ENCODE results near the gene ECE1.

Gene ECE1

DNA sequence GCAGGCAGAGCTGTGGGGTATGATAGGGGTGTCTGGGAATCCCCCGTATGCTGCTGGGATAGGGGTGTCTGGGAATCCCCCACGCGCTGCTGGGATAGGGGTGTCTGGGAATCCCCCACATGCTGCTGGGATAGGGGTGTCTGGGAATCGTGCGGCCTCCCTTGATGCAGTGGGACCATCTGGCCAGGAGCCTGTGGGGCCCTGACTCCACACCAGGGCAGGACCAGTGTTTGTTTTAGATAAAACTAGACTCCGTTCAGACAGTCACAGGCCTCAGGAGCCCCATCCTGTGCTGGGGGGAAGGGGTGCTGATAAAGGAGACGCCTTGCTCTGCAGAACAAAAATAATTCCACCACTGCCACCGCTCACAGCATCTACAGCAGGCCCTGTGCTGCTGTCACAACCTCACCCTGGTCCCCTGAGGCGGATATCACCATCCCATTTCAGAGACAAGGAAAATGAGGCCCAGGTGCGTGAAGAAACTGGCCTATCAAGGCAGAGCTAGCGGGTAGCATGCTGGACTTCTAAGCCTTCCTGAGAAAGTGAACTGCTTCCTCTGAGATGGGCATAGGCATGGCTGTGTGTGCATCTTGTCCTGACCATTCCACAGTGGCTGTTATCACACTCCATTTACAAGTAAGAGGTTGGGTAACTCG is 24.0 kb downstream of the ECE1 start:
- no peak for ATAC-seq

DNA sequence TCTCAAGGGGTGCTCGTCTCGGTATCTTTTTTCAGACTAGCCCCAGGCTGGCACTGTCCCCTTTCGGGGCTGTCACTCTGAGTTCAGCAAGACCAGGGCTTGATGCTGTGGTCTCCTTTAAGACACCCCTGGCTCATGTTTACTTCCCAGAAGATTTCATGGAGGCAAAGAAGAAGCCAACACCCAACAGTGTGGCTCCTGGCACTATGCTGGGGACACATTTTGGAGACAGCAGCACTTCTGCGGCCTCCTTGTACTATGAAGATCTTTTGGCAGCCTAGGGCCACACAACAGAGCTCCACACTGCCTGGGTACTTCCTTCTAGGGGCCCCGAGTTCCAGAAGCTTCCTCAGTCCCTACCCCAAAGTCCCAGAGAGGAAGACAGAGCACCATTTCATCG is 24.6 kb downstream of the ECE1 start:
- no peak for ATAC-seq

DNA sequence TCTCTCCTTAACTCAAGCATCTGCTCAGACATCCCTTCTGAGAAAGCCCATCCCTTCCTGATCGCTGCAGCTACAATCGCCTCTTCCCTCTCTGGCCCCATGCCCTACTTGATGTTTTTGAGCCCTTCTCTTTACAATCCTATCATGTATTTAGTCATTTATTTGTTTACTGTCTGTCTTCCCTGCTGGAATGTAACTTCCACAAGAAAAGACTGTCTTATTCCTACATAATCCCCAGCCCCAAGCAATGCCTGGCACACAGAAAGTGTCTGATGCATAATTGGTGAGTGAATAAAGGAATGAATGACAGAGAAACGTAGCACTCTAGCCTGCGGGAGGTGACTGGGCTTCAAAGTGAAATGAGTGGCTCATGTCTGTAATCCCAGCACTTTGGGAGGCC is 25.4 kb downstream of the ECE1 start:
- ATAC-seq = no peak

DNA sequence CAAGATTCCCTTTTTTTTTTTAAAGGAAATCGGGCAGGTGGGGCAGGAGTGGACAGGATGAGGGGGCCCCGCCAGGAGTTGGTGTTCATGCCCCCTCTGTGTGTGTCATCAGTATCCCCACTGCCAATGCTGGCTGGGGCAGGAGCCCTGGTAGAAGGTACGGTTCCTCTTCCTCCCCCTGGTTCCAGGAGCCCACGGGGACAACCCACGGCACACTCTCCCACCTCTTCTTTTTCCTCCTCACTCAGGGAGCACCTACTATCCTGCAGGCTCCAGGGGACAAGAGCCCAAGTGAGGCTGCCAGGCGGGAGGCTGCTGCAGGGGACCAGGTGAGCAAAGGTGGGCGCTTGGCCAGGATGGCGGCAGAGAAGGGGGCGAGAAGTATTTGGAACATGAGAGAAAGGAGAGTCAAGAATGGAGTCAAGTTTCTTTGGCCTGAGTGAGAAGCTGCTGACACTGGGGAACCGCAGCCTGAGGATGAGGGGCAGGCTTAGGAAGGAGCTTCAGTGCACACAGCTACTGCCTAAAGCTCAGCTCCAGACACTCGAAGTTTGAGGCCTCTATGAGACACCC is 26.5 kb downstream of the ECE1 start:
- no peak for ATAC-seq

DNA sequence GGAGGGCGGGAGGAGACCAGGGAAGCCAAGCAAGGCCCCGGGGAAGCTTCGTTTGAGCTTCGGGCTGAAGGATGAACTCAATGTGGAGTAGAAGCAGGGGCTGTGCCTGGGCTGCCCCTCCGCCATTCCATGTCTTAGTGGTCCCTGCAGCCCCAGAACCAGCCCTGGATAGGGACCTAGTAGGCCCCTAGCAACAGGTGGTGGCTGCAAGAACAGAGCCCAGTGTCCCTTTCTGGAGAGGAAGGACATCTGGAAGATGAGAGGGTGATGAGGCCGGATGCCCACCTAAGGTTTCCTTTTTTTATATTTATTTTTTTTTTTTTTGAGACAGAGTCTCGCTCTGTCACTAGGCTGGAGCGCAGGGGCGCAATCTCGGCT is 27.2 kb downstream of the ECE1 start:
- ATAC-seq = no peak

DNA sequence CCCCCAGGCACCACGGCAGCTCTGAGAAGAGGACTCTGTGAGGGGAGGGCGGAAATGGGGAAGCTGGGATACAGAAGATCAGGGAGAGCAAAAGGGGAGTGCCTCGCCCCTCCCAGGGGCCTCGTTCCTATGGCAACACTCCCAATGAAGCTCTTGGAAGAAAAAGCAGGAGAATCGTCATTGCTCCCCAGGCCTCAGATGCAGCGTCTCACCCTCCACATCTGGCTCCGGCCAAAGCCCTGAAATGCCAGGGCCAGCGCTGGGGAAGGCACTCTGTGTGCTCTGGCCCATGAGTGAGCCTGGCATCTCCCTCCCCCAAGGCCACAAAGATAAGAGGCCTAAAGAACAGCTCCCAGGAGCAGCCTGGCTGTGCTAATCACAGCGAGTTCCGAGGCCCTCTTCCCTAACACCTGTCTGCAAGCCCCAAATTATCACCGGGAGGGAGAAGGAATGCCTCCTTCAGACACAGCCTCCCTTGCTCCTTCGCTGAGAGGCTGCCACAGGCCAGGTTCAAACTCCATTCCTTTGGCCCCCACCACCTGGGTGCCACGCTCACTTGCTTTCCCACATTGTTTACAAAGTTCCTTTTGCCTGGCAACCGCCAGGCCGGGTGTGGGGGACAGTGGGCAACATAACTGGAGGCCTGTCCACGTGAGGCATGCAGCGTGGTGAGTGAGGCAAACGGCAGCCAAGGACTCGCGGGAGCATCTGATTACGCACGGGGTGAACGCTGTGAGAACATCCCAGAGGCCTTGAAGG is 27.8 kb downstream of the ECE1 start:
- no peak for ATAC-seq

DNA sequence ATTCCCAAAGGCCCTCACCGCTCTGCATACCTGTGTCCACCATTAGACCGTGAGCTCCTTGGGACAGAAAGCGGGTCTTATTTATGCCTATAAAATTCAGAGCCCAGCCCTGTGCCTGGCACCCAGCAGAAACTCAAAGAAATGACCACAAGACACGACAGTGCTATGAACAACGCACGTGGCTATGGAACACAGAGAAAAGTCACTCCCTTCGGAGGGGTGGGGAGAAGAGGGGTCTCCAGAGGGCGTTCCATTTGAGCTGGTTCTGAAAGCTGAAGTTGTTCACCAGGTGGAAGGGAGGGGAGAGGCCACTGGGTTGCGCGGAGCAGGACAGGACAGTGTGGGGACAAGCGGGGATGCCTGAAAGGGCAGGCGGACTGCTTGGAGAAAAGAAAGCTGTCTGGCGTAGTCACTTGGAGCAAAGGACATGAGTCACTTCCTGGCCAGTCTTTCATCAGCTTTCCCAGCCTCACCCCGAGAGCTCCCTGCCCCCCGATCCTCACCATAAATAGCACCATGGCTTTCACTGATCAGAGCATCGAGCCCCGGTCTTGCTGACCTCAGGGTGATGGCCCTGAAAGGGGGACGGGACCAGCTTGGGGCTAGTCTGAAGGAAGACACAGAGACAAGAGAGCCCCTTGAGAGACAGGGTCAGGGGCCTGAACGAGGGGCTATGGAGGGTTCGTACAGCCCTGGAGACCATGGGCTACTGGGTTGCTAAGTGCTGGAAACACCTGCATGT is 28.5 kb downstream of the ECE1 start:
- peak in 1 of 2 donors; percentile 36 for ATAC-seq

DNA sequence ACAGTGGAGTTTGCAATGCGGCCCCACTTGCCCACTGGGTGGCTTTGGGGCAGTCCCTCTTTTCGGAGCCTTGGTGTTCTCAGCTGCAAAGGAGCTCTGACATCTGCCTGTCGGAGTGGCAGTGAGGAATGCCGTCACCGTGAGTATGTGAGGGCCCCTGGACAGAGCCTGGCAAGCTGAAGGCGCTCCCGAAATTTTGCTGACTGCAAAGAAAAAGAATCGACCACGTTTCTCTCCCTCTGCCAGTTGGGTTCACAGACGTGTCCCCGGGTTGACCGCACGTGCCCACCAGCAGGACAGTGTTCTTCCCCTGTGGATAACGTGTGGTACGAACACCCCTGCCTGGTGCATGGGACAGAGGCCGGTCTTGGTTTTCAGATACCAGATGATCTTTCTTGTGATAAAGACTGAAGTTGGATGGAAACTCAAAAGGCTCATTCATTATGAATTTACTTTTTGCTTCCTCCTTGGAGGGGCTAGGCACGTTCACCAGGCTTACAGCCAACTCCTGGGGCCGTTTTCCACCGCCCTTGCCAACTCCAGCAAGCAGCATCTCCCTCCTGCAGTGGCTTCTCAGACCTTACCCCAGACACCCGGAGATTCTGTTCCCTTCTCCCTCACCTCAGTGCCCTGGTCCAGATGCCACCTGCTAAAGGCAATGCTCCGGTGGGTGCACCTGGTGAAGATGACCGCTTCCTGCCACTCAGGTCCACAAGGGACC is 29.7 kb downstream of the ECE1 start:
- no peak for ATAC-seq

DNA sequence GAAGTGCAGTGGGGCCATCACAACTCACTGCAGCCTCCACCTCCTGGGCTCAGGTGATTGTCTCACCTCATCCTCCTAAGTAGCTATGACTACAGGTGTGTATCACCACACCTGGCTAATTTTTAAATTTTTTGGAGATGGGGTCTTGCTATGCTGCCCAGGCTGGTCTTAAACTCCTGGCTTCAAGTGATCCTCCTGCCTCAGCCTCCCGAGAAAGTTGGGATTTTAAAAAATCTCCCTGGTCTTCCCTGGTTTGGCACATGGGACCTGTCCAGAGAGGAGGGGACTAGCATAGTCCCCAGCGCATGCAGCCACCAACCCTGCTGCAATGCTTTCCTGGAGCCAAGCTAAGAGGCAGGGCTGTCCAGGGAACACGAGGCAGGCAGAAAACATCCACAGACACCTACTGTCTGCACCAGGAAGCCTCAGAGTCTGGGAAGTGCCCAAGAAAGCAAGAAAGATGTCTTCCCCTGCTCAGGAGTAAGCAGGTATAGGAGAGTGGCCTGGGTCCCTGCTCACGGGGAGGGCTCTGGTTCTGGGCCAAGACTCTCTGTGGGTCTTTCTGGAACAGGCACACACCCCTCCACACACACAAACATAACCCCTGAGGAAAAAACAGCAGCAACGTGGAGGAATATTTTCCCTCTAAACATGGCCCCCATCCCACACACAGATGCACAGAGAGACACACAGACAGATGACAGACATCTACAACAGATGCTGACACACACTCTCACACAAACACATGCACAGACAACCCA is 30.8 kb downstream of the ECE1 start:
- ATAC-seq = no peak

DNA sequence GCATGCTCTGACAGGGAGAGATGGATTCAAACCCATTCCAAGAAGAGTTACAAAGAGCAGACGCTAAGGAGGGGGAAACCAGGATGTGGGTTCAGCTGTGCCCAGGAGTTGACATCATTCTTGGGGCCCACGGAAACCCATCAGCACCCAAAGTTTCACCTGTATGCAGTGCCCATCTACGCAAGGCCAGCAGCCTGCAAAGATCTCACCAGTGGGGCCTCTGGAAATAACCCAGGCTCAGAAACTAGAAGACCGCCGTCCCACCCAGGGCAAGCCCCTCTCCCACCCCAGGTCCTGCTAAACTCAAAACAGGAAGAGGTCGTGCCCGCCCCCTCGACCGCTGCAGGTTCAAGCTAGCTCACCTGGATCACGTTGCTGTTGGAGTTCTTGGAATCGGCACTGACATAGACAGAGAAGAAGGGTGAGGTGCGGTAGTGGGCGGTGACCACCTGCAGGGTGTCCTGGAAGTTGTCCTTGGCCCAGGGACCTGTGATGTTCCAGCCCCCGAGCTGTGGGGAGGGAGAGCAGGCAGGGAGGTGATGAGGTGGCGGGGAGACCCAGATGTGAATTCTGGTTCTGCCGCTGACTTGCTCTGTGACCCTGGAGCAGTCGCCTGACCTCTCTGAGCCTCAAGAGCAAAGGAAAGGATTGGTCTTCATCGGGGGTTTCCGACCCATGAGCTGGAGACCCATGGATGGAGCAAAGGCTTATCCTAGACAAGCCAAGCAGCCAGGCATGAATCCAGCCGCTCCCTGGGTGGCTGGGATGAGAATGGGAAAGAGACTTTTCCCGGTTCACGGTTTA is 31.7 kb downstream of the ECE1 start:
- peak; percentile 56 to 57 for ATAC-seq

DNA sequence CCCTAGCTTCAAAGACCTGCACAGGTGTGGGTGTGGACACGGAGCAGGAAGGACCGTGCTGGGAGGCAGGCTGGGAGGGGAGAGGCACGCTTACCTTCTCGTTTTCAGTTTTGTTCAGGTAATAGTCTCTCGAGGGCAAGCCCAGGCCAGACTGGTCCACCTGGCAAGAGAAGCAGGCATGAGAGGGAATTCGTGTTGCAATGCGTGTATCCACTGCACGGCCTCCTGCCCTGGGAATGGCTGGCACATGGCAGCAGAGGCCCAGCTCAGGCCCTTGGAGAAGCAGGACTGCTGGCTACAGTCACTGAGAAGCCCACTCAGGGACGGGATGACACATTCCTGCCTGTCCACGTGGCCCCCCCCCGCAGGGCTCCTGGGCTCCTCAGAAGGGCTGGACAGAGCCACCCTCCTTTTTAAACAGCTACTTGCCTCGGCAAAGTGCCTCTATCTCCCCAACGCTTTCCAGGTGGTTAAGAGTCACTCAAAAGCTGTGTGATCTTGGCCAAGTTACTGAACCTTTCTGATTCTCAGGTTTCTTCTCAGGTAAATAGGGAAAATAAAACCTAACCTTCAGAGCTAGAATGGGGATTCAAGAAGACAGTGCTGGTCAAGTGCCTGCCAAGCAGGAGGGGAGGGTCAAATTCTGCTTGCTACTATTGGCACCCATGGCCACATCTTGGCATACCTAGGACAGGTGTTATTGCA is 32.7 kb downstream of the ECE1 start:
- ATAC-seq = no peak

DNA sequence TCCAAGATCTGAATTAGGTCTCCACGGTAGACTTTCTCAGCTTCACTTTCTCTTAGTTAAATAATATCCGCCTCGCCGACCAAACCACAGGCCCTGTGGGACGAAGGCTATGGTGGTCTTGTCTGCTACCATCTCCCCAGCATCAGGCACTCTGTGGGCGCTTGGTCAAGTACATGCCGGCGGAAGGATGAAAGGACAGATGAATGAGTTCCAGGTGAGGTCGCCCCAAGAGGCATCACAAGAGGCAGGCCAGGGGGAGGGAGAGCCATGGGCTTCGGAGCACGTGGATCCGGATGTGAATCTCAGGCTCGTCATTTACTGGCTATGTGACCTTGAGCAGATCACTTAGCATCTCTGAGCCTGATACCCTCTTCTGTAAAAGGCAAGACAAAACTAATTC is 33.5 kb downstream of the ECE1 start:
- no peak for ATAC-seq

DNA sequence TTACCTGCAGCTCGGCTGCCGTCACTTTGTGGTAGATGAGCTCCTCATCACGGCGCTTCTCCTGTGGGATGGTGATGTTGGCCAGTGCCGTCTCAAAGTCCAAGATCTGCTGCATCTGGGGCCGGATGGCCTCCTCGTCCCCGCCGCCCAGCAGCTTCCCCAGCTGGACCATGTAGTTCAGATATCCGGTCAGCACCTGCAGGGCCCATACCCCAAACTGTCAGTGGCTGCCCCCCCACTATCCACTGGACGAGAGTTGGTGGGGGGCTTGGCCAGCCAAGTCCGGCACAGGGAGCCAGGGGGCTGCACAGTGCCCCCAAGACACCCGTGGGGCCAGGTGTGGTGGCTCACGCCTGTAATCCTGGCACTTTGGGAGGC is 34.3 kb downstream of the ECE1 start:
- no peak for ATAC-seq

DNA sequence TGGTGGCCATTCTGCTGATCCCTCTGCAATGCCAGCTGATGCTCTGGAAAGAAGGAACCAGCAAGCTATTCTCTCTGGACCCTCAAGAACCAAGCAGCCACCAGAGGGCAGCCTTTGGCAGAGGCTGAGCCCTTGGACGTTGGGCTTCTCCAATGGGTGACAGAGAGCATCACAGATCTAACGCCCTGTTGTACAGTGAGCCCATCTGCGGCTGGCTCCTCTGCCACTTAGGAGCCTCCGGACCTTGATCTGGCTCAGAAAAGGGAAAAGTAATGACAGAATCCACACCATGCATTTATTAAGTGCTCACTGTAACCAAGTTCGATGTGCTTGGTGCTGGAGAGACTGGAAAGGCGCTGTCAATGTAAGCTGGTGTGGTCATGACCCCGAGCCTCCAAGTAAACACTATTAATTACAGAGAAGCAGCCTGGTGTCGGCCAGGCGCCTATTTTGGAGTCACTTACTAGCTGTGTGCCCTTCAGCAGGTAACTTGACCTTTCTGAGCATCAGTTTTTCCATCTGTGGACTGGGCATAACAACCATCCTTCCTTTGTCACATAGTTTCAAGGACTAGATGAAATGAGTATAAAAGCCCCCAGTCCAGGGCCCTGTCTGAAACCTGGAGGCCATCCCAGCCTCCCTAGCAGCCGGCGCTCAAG is 34.9 kb downstream of the ECE1 start:
- peak; percentile 58 to 59 for ATAC-seq

DNA sequence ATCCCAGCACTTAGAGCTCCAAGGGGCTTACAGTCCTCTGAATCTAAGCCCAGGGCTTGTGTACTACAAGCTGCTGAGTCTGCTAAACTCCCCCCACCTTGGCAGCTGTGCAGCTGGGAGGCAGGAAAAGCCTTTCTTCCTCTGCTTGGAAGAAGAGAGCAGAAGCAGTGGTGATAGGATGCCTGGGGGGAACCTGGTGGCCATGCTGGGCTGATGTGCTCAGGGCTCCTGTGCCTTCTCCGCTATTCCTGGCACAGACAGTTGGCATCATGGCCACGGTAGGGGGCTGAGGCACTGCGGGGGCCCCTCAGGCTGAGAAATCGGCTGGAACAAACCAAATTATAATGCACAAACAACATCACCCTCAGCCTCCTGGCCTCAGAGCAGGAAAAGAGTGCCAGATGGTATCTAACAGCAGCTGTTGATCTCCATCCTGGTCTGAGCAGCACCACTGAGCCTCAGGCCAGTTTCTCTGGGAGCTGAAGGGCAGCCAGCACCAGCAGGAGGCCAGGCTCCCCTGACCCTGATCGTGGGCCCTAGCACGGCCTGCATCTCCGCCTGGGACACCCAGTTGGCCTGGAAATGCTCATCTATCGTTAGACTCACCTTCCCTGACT is 35.8 kb downstream of the ECE1 start:
- no peak for ATAC-seq

DNA sequence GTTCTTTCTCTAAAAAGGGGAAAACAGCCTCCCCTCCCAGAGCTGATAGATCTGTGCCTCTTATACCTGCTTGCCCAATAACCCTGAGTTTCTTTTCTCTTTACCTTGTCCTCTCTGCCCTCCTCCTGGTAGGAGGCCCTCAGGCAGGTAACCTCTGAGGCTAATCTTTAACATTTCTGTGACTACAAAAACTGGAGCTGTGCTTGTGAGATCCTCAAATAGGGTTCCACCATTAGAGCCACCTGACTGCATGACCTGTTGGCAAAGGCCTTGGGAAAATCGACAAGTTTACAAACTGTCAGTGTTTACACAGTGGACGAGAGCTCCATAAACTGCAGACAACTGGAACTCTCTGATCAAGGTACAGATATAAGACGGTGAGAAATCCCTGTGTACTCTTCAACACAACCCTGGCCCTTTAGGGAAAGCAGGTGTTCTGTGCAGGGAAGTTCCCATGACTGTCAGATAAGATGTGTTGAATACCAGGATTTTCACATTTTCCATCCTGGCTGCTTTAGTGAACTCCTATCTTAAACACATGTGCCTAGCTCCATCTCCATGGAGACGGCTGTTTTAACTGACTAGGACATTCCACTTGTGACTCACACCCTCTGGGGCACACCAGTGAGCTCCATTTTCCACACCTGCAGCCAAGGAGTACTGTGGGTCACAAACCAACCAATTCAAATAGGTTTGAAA is 38.3 kb downstream of the ECE1 start:
- peak; percentile 79 to 90 for ATAC-seq

DNA sequence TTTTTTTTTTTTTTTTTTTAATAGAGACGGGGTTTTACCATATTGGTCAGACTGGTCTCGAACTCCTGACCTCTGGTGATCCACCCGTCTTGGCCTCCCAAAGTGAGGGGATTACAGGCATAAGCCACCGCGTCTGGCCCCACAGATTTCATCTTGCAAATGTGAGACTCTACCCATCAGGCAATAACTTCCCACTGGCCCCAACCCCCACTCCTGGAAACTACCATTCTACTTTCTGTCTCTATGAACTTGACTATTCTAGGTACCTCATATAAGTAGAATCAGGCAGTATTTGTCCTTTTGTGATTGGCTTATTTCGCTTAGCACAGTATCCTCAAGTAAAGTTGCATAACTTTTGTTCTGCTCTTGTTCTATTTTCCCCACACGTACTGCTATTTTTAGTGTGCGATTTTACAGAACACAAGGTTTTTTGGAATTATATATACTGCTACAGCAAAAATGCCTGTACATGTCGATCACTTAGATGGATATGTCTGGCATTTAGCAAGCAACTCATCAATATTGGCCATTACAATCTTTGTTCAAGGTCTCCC is 40.2 kb downstream of the ECE1 start:
- no peak for ATAC-seq

DNA sequence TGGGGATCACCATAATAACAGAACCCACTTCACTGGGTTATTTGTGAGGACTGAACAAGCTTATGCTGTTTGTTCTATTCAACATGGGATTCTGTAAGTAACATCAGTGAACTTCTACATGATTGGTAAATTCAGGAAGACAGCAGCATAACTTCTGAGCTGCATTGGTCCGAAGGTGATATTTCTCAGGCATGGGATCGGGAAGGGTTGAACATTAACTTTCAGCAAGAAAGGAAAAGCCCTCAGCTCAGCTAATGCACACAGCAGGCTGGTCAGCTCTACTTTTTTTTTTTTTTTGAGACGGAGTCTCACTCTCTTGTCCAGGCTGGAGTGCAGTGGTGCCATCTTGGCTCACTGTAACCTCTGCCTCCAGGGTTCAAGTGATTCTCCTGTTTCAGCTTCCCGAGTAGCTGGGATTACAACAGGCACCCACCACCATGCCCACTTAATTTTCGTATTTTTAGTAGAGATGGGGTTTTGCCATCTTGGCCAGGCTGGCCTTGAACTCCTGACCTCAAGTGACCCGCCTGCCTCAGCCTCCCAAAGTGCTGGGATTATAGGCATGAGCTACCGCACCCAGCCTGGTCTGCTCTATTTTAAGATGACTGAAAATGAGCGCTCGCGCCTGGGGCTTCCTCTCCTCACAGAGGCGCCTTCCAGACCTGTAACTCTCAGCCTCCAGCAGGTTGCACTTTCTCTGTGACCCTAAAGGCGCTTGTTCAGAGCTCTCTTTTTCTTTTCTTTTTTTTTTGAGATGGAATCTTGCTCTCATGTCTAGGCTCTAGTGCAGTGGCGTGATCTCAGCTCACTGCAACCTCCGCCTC is 42.2 kb downstream of the ECE1 start:
- no peak for ATAC-seq

Measured in activated CD4-positive, CD25-positive, alpha-beta regulatory T cell treated with anti-CD3 and anti-CD28 coated beads, Interleukin-2, amount 50 U/mL, for 24 hours (primary cell).